K562 (cell line): ENCODE results near the gene ATXN3. TPM values are rescaled to one million over a fixed set of nuclear protein-coding genes. Genes with fewer than 3 reads are reported as not detected.

Experiments used
- ARNT ChIP-seq, 2 experiments: fragments of 450-650 bp; IDR thresholded peaks; 2 replicates each; pipeline ENCODE4 v1.6.1; 2016; ENCODE audit warnings: mild to moderate bottlenecking in 1 of 2
- BRCA1 ChIP-seq, 2 experiments: fragments of 450-650 bp in 1 of 2; sonication (generic) in 1 of 2; formaldehyde crosslinking in 1 of 2; IDR thresholded peaks; 2 replicates each; pipeline versions ENCODE4 v1.5.0 to v1.6.1; 2017 to 2020; ENCODE audit warnings: mild to moderate bottlenecking in 1 of 2, missing genetic modification reagents in 1 of 2
- CREB1 ChIP-seq, 2 experiments: sonication (generic) in 1 of 2; formaldehyde crosslinking in 1 of 2; IDR thresholded peaks; 2 replicates each; pipeline versions ENCODE4 v1.6.1 to v1.8.0; 2012 to 2022; ENCODE audit warnings: inconsistent platforms in 1 of 2, mild to moderate bottlenecking in 1 of 2, missing genetic modification reagents in 1 of 2, moderate library complexity in 1 of 2
- DDX20 ChIP-seq: fragments of 450-650 bp; IDR thresholded peaks from 2 replicates; pipeline ENCODE4 v1.6.1; 2016; ENCODE audit warnings: missing genetic modification characterization, low read depth, mild to moderate bottlenecking, missing compliant biosample characterization, moderate library complexity
- FIP1L1 ChIP-seq: fragments of 200-400 bp; formaldehyde crosslinking; IDR thresholded peaks from 2 replicates; pipeline ENCODE4 v1.6.1; 2018; ENCODE audit warnings: mild to moderate bottlenecking, low read depth, low read length; ENCODE audit not compliant: poor library complexity, severe bottlenecking
- HLTF ChIP-seq: fragments of 450-650 bp; IDR thresholded peaks from 2 replicates; pipeline ENCODE4 v1.6.1; 2016
- JUND ChIP-seq, 2 experiments: IDR thresholded peaks; 2 replicates in 1 of 2; 3 replicates in 1 of 2; pipeline ENCODE4 v1.6.1; 2011; ENCODE audit warnings: borderline replicate concordance in 2 of 2, low read depth in 2 of 2, low read length in 2 of 2, improper control_type of control experiment in 1 of 2, missing biosample characterization in 1 of 2, missing genetic modification characterization in 1 of 2, missing genetic modification reagents in 1 of 2
- MAFF ChIP-seq: IDR thresholded peaks from 2 replicates; pipeline ENCODE4 v1.6.1; 2012; ENCODE audit warnings: low read length, improper control_type of control experiment
- NCOA6 ChIP-seq: fragments of 450-650 bp; IDR thresholded peaks from 2 replicates; pipeline ENCODE4 v1.6.1; 2017; ENCODE audit warnings: mild to moderate bottlenecking
- SMC3 ChIP-seq: conservative IDR thresholded peaks from 2 replicates; pipeline ENCODE4 v1.6.1; 2011; ENCODE audit warnings: low read depth, low read length, improper control_type of control experiment; ENCODE audit not compliant: insufficient read depth
- STAT5B ChIP-seq: fragments of 250-450 bp; sonication (Bioruptor Pico); IDR thresholded peaks from 2 replicates; pipeline ENCODE4 v1.8.0; 2021; ENCODE audit warnings: mild to moderate bottlenecking, inconsistent platforms
- ZNF695 ChIP-seq: fragments of 450-650 bp; formaldehyde crosslinking; IDR thresholded peaks from 2 replicates; pipeline ENCODE4 v1.4.0; 2020; ENCODE audit warnings: mild to moderate bottlenecking, moderate library complexity
- ZSCAN32 ChIP-seq: fragments of 450-650 bp; formaldehyde crosslinking; IDR thresholded peaks from 2 replicates; pipeline ENCODE4 v1.4.0; 2020; ENCODE audit warnings: mild to moderate bottlenecking, moderate library complexity
- polyA plus RNA-seq, 8 experiments: library from polyadenylated mRNA; depleted of rRNA in 4 of 8; stranded (reverse) in 5 of 8; unstranded in 3 of 8; fragments of >200 nt; fragmentation: Nextera tagmentation in 2 of 8; fragmentation: Illumina TruSeq in 1 of 8; extraction: Ambion mirVana in 2 of 8; extraction: Trizol in 1 of 8; gene quantifications; 2 replicates each; pipeline versions ENCODE4 v1.2.1 to v1.2.3, GENCODE V29; 2011 to 2014; ENCODE audit warnings: inconsistent platforms in 1 of 8, missing spikeins in 1 of 8
- total RNA-seq, 7 experiments: library from RNA; depleted of rRNA in 6 of 7; stranded (reverse); fragments of >200 nt in 6 of 7; fragmentation: Illumina TruSeq in 2 of 7; extraction: Trizol in 2 of 7; gene quantifications; 2 replicates each; pipeline versions ENCODE4 v1.2.1 to v1.2.3, GENCODE V29; 2011 to 2021; ENCODE audit warnings: low replicate concordance in 1 of 7
- TF ChIP-seq, protein P1 (sequence below): sonication (generic); formaldehyde crosslinking; IDR thresholded peaks from 2 replicates; pipeline ENCODE4 v1.8.1; 2023; ENCODE audit warnings: mild to moderate bottlenecking, missing genetic modification reagents
- TF ChIP-seq, protein P2 (sequence below): fragments of 450-650 bp; IDR thresholded peaks from 2 replicates; pipeline ENCODE4 v1.6.1; 2017; ENCODE audit warnings: mild to moderate bottlenecking, moderate library complexity
- TF ChIP-seq, protein P3 (sequence below): fragments of 250-450 bp; sonication (Bioruptor Pico); IDR thresholded peaks from 2 replicates; pipeline ENCODE4 v1.4.0; 2020
- TF ChIP-seq, protein P4 (sequence below): fragments of 450-650 bp; formaldehyde crosslinking; IDR thresholded peaks from 2 replicates; pipeline ENCODE4 v1.4.0; 2020; ENCODE audit warnings: mild to moderate bottlenecking, moderate library complexity
- TF ChIP-seq, protein P5 (sequence below): fragments of 450-650 bp; formaldehyde crosslinking; conservative IDR thresholded peaks from 2 replicates; pipeline ENCODE4 v1.4.0; 2022; ENCODE audit warnings: mild to moderate bottlenecking, missing genetic modification characterization

The ATXN3 gene
- total and polyA plus RNA-seq, 9 of the 15 experiments (the other 6 are each of a cell fraction or from before 2014, with no cell fraction given) = 11.3 to 25.0 (median 14.6) TPM

DNA sequence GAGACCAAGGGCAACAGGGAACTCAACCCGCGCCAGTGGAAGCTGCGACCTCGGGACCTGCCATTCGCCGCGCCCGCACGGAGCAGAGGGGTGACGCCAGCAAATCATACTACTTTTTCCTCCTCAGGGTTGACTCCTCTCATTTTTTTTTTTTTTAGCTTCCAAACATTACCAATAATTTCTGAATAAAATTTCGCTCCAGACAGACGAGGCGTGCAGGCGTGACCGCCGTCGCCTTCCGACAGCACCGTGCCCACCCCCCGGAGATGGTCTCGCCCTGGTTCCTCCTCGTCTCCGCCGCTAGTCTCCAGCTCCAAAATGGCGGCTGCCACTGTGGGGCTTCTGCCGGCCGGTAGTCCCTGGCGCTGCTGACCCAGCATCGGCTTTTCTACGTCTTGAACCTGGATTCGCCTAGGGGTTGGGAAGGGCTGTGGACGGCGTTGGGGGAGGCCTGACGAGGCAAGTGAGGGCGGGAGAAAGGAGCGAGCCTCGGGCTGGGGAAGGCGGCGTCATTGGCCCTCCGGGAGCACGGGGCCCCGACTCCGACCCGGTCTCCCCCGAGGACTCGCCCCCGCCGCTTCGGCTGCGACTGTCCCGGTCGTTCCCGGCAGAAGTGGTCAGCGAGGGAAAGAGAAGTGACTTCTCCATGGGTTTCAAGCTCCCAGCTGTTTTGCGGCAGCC is 15.4 kb upstream of the ATXN3 start, which contains the start of the genes CPSF2 and NDUFB1 (continued):
- TF ChIP-seq BRCA1 (IDR thresholded peaks at IDR 0.05) = no peak
- no peak for TF ChIP-seq BRCA1 (CRISPR knock-in tag; IDR thresholded peaks at IDR 0.05)
- no peak for TF ChIP-seq ZSCAN32 (CRISPR knock-in tag)
- TF ChIP-seq, protein P1, sequence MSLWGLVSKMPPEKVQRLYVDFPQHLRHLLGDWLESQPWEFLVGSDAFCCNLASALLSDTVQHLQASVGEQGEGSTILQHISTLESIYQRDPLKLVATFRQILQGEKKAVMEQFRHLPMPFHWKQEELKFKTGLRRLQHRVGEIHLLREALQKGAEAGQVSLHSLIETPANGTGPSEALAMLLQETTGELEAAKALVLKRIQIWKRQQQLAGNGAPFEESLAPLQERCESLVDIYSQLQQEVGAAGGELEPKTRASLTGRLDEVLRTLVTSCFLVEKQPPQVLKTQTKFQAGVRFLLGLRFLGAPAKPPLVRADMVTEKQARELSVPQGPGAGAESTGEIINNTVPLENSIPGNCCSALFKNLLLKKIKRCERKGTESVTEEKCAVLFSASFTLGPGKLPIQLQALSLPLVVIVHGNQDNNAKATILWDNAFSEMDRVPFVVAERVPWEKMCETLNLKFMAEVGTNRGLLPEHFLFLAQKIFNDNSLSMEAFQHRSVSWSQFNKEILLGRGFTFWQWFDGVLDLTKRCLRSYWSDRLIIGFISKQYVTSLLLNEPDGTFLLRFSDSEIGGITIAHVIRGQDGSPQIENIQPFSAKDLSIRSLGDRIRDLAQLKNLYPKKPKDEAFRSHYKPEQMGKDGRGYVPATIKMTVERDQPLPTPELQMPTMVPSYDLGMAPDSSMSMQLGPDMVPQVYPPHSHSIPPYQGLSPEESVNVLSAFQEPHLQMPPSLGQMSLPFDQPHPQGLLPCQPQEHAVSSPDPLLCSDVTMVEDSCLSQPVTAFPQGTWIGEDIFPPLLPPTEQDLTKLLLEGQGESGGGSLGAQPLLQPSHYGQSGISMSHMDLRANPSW (CRISPR knock-in tag) = no peak
- TF ChIP-seq MAFF = peak; percentile 45; the same call in 1 of the 2 replicates
- peak; percentile 91 for TF ChIP-seq JUND (IDR thresholded peaks at IDR 0.05; ENCODE audit: borderline replicate concordance, low read depth, low read length)
- TF ChIP-seq JUND (tag; IDR thresholded peaks at IDR 0.05; ENCODE audit: borderline replicate concordance, low read depth, low read length) = no peak
- no peak for TF ChIP-seq STAT5B (CRISPR knock-in tag)
- peak; percentile 21; the same call in 1 of the 2 replicates for TF ChIP-seq CREB1 (IDR thresholded peaks at IDR 0.05)
- TF ChIP-seq CREB1 (CRISPR knock-in tag; IDR thresholded peaks at IDR 0.05) = peak; percentile 62; the same call in 1 of the 2 replicates
- TF ChIP-seq NCOA6 = peak; percentile 42; the same call in 1 of the 2 replicates
- TF ChIP-seq DDX20 (tag) = no peak
- TF ChIP-seq ZNF695 = no peak
- TF ChIP-seq ARNT (IDR thresholded peaks at IDR 0.05) = peak in 1 of 2 experiments; percentile 42; a peak in 1 of 4 replicates
- TF ChIP-seq, protein P2, sequence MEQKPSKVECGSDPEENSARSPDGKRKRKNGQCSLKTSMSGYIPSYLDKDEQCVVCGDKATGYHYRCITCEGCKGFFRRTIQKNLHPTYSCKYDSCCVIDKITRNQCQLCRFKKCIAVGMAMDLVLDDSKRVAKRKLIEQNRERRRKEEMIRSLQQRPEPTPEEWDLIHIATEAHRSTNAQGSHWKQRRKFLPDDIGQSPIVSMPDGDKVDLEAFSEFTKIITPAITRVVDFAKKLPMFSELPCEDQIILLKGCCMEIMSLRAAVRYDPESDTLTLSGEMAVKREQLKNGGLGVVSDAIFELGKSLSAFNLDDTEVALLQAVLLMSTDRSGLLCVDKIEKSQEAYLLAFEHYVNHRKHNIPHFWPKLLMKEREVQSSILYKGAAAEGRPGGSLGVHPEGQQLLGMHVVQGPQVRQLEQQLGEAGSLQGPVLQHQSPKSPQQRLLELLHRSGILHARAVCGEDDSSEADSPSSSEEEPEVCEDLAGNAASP = no peak
- TF ChIP-seq SMC3 = no peak
- TF ChIP-seq, protein P3, sequence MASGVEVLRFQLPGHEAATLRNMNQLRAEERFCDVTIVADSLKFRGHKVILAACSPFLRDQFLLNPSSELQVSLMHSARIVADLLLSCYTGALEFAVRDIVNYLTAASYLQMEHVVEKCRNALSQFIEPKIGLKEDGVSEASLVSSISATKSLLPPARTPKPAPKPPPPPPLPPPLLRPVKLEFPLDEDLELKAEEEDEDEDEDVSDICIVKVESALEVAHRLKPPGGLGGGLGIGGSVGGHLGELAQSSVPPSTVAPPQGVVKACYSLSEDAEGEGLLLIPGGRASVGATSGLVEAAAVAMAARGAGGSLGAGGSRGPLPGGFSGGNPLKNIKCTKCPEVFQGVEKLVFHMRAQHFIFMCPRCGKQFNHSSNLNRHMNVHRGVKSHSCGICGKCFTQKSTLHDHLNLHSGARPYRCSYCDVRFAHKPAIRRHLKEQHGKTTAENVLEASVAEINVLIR (CRISPR knock-in tag) = no peak
- peak; percentile 42; the same call in 1 of the 2 replicates for TF ChIP-seq HLTF
- TF ChIP-seq, protein P4, sequence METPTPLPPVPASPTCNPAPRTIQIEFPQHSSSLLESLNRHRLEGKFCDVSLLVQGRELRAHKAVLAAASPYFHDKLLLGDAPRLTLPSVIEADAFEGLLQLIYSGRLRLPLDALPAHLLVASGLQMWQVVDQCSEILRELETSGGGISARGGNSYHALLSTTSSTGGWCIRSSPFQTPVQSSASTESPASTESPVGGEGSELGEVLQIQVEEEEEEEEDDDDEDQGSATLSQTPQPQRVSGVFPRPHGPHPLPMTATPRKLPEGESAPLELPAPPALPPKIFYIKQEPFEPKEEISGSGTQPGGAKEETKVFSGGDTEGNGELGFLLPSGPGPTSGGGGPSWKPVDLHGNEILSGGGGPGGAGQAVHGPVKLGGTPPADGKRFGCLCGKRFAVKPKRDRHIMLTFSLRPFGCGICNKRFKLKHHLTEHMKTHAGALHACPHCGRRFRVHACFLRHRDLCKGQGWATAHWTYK = no peak
- no peak for TF ChIP-seq FIP1L1
- TF ChIP-seq, protein P5, sequence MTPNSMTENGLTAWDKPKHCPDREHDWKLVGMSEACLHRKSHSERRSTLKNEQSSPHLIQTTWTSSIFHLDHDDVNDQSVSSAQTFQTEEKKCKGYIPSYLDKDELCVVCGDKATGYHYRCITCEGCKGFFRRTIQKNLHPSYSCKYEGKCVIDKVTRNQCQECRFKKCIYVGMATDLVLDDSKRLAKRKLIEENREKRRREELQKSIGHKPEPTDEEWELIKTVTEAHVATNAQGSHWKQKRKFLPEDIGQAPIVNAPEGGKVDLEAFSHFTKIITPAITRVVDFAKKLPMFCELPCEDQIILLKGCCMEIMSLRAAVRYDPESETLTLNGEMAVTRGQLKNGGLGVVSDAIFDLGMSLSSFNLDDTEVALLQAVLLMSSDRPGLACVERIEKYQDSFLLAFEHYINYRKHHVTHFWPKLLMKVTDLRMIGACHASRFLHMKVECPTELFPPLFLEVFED (CRISPR knock-in tag) = no peak
